ENCODE results near the gene TBC1D20. TPM values are rescaled to one million over a fixed set of nuclear protein-coding genes. Genes with fewer than 3 reads are reported as not detected.

Gene TBC1D20
- total RNA-seq, 1 experiment from 2014 or later = 32.8 TPM

DNA sequence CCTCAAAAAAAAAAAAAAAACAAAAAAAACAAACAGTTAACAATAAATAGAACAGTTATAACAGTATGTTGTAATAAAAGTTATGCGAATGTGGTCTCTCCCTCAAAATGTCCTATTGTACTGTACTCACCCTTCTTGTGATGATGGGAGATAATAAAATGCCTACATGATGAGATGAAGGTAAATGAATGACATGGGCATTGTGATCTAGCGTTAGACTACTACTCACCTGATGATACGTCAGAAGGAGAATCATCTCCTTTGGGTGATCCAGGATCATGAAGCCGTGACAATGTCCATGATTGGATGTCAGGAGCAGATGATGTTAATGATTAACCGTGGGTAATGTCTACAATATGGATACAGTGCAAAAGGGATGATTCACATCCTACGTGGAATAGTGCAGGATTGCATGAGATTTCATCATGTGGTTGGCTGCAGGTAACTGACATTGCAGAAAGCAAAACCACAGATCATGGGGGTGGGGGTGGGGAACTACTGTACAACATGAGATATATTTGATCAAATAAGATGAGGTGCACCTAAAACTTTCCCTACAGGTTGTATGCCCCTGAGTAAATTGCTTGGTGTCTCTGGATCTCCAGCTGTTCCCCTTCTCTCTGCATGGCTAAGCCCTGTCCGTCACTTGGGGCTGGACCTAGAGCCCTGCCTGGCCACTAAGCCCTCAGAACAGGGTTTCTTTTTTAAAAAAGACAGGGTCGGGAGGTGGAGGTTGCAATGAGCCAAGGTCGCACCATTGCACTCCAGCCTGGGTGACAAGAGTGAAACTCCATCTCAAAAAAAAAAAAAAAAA, 60.4 kb downstream of the TBC1D20 start:
- Histone ChIP-seq H3K79me2 (ENCODE audit: low read depth) (no peaks in the 10 kb centered on the region), H2AFZ (no peak overlapping the region), H3F3A (ENCODE audit: insufficient read depth, low read depth) (peaks cover 69% of the 10 kb centered on the region), H3K4me3 (no peak overlapping the region), H3K36me3 (ENCODE audit: low read depth) (peaks cover 12% of the 10 kb centered on the region; the same call in 1 of the 2 replicates), H3K9me2 (ENCODE audit: insufficient read depth) (no peaks in the 10 kb centered on the region), H3K27ac (peak overlapping the region; percentile 96), H4K20me1 (ENCODE audit: insufficient read depth) (peaks cover 6% of the 10 kb centered on the region; the same call in 1 of the 2 replicates), H3K9me3 (ENCODE audit: insufficient read depth, low read depth) (peaks cover 7% of the 10 kb centered on the region; the same call in 1 of the 2 replicates), H3K4me2 (peak overlapping the region; percentile 58), H3K27me3 (ENCODE audit: insufficient read depth, low read depth) (no peaks in the 10 kb centered on the region), H3K4me1 (replicated peaks; ENCODE audit: insufficient read depth) (peaks cover 32% of the 10 kb centered on the region)
- BruUV-seq (replicated peaks) = no TSS peak
- intact Hi-C loops (cut with micrococcal nuclease; ENCODE audit: unreplicated experiment) = no loop called here
- TF ChIP-seq EZH2 (IDR thresholded peaks at IDR 0.05; ENCODE audit: low read depth) (no peak), CTCF (conservative IDR thresholded peaks at IDR 0.05) (no peak)
- ChIA-PET POLR2A (ENCODE audit: unreplicated experiment) (no interaction called here), CTCF (interaction anchor here (0.6 to 1.3 kb wide), 2 partner anchors 48 to 268 kb away, joined by 4 to 6 read pairs; no protein-coding TSS in a partner anchor)
- peak; percentile 25 to 87 for DNase-seq

- TF ChIP-seq EZH2 (IDR thresholded peaks at IDR 0.05; ENCODE audit: low read depth) = no peak
- no peak for TF ChIP-seq CTCF (conservative IDR thresholded peaks at IDR 0.05)
- H3K4me3 ChIP-seq = no peak overlapping the region
- H3K79me2 ChIP-seq (ENCODE audit: low read depth) = 0 out of 2 replicates have a peak, but pooled peaks cover 4% of the 10 kb centered on the region
- peak overlapping the region; percentile 96 for H3K27ac ChIP-seq
- H3F3A ChIP-seq (ENCODE audit: insufficient read depth, low read depth) = peaks cover 77% of the 10 kb centered on the region
- CTCF ChIA-PET = interaction anchor here (0.6 to 1.3 kb wide), 4 partner anchors 12 to 1044 kb away, joined by 4 to 13 read pairs (median 5); no protein-coding TSS in a partner anchor
- peaks cover 22% of the 10 kb centered on the region for H3K36me3 ChIP-seq (ENCODE audit: low read depth)
- no peak overlapping the region for H2AFZ ChIP-seq
- H3K9me2 ChIP-seq (ENCODE audit: insufficient read depth) = no peaks in the 10 kb centered on the region
- no peak for DNase-seq
- intact Hi-C loops (cut with micrococcal nuclease; ENCODE audit: unreplicated experiment) = no loop called here
- peak overlapping the region; percentile 51 for H3K4me2 ChIP-seq
- H4K20me1 ChIP-seq (ENCODE audit: insufficient read depth) = peaks cover 18% of the 10 kb centered on the region
- H3K4me1 ChIP-seq (replicated peaks; ENCODE audit: insufficient read depth) = peaks cover 28% of the 10 kb centered on the region
- H3K9me3 ChIP-seq (ENCODE audit: insufficient read depth, low read depth) = peaks cover 7% of the 10 kb centered on the region; the same call in 1 of the 2 replicates
- POLR2A ChIA-PET (ENCODE audit: unreplicated experiment) = interaction anchor here (0.6 kb wide), 1 partner anchor 44 kb away, joined by 7 read pairs; no protein-coding TSS in a partner anchor
- TSS peak; percentile 78 for BruUV-seq (replicated peaks)
- H3K27me3 ChIP-seq (ENCODE audit: insufficient read depth, low read depth) = no peaks in the 10 kb centered on the region
Observed at GRCh38 chr20:400454-401275, 61.7 kb downstream of the TBC1D20 start.

- H3K4me2 ChIP-seq = peak overlapping the region; percentile 51
- POLR2A ChIA-PET (ENCODE audit: unreplicated experiment) = interaction anchor here (0.6 kb wide), 1 partner anchor 44 kb away, joined by 7 read pairs; no protein-coding TSS in a partner anchor
- no peak overlapping the region for H3K4me3 ChIP-seq
- H3K79me2 ChIP-seq (ENCODE audit: low read depth) = peaks cover 10% of the 10 kb centered on the region; the same call in 1 of the 2 replicates
- DNase-seq = no peak
- H2AFZ ChIP-seq = no peak overlapping the region
- peaks cover 7% of the 10 kb centered on the region; the same call in 1 of the 2 replicates for H3K9me3 ChIP-seq (ENCODE audit: insufficient read depth, low read depth)
- peaks cover 23% of the 10 kb centered on the region for H4K20me1 ChIP-seq (ENCODE audit: insufficient read depth)
- no TSS peak for BruUV-seq (replicated peaks)
- peaks cover 28% of the 10 kb centered on the region for H3K36me3 ChIP-seq (ENCODE audit: low read depth)
- intact Hi-C loops (cut with micrococcal nuclease; ENCODE audit: unreplicated experiment) = no loop called here
- H3K9me2 ChIP-seq (ENCODE audit: insufficient read depth) = no peaks in the 10 kb centered on the region
- H3K4me1 ChIP-seq (replicated peaks; ENCODE audit: insufficient read depth) = peaks cover 28% of the 10 kb centered on the region
- TF ChIP-seq EZH2 (IDR thresholded peaks at IDR 0.05; ENCODE audit: low read depth) = no peak
- no peak for TF ChIP-seq CTCF (conservative IDR thresholded peaks at IDR 0.05)
- peaks cover 82% of the 10 kb centered on the region for H3F3A ChIP-seq (ENCODE audit: insufficient read depth, low read depth)
- peak overlapping the region; percentile 96 for H3K27ac ChIP-seq
- CTCF ChIA-PET = interaction anchor here (0.6 kb wide), 1 partner anchor 1044 kb away, joined by 4 read pairs; no protein-coding TSS in a partner anchor
- no peaks in the 10 kb centered on the region for H3K27me3 ChIP-seq (ENCODE audit: insufficient read depth, low read depth)
Observed at GRCh38 chr20:400128-400453, 62.2 kb downstream of the TBC1D20 start.
